ENCODE data around the gene LGALS4. TPM values are rescaled to one million over a fixed set of nuclear protein-coding genes. Genes with fewer than 3 reads are reported as not detected.
"Not testable (repeated sequence)": the region's sequence is repeated elsewhere in the genome, so short reads cannot be mapped to it uniquely, and the experiment has no call there.

The LGALS4 gene
- total RNA-seq, 1 donor from 2014 or later, result 33.4 TPM

DNA sequence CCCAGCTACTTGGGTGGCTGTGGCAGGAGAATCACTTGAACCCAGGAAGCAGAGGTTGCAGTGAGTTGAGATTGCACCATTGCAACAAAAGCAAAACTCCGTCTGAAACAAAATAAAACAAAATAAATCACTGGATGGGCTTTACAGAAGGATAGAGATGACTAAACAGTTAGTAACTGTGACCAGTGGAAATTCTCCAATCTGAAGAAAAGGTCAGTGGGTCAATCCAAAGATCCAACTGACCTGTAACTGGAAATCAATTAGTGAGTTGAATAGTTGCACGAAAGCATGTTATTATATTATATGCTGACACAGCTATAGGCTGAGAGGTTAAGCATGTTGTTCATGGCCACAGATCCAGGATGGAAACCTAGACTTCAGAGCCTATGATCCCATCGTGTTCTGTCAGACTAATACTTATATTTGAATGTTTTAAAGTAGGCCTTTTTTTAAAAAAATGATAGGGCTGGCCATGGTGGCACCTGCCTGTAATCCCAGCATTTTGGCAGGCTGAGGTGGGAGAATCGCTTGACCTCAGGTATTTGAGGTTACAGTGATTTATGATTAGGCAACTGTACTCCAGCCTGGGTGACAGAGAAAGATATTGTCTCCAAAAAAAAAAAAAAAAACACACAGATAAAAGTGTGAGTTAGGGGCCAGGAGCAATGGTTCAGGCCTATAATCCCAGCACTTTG lies 17.4 kb upstream of the LGALS4 start:
- Mint-ChIP-seq H3K27ac (peak overlapping the region; percentile 99), H3K4me3 (peak overlapping the region; percentile 92), H3K4me1 (ENCODE audit: unreplicated experiment) (peaks cover 29% of the 10 kb centered on the region)

GRCh38 chr19:38829203-38829602 lies 16.5 kb upstream of the LGALS4 start:
- H3K9me3 Mint-ChIP-seq; H3K27ac Mint-ChIP-seq; H3K27me3 Mint-ChIP-seq; DNase-seq (ENCODE audit: extremely low spot score, unreplicated experiment); H3K4me3 Mint-ChIP-seq: not testable (repeated sequence)
- peaks cover 36% of the 10 kb centered on the region for H3K36me3 Mint-ChIP-seq
- peaks cover 35% of the 10 kb centered on the region for H3K4me1 Mint-ChIP-seq (ENCODE audit: unreplicated experiment)

More for the DNA sequence above, 17.4 kb upstream of the LGALS4 start:
- Mint-ChIP-seq H3K36me3 (peaks cover 28% of the 10 kb centered on the region), H3K27me3 (no peaks in the 10 kb centered on the region), H3K9me3 (no peaks in the 10 kb centered on the region)
- no peak for DNase-seq (ENCODE audit: extremely low spot score, unreplicated experiment)
- TF ChIP-seq, protein P1, sequence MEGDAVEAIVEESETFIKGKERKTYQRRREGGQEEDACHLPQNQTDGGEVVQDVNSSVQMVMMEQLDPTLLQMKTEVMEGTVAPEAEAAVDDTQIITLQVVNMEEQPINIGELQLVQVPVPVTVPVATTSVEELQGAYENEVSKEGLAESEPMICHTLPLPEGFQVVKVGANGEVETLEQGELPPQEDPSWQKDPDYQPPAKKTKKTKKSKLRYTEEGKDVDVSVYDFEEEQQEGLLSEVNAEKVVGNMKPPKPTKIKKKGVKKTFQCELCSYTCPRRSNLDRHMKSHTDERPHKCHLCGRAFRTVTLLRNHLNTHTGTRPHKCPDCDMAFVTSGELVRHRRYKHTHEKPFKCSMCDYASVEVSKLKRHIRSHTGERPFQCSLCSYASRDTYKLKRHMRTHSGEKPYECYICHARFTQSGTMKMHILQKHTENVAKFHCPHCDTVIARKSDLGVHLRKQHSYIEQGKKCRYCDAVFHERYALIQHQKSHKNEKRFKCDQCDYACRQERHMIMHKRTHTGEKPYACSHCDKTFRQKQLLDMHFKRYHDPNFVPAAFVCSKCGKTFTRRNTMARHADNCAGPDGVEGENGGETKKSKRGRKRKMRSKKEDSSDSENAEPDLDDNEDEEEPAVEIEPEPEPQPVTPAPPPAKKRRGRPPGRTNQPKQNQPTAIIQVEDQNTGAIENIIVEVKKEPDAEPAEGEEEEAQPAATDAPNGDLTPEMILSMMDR (conservative IDR thresholded peaks at IDR 0.05), result no peak

DNA sequence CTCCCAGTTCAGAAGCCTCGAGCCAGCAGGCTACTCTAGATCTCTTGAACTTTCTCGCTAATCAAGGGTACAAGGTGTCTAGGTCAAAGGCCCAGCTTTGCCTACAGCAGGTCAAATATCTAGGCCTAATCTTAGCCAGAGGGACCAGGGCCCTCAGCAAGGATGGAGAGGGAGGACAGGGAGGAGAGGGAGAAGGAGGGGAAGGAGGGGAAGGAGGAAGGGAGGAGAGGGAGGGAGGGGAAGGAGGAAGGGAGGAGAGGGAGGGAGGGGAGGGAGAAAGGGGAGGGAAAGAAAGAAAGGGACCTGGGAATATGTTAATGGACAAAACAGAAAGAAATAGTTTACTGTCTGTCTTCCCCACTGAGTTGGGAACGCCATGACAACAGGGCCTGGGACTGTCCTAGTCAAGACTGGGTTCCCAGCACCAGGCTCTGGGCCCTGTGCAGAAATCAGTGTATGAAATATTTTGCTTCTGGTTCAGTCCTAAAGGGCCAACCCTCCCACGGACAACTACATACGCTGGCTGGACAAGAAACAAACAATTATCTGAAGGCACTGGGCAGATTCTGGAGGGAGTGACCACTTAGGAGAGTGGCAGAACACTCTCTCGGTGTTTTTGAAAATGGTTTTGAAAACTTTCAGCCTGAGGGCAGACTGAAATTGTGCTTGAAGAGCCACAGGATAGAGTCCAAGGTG lies 14.3 kb upstream of the LGALS4 start:
- DNase-seq (ENCODE audit: extremely low spot score, unreplicated experiment), result no peak
- peaks cover 47% of the 10 kb centered on the region for H3K36me3 Mint-ChIP-seq
- TF ChIP-seq, protein P1 (conservative IDR thresholded peaks at IDR 0.05), result no peak
- no peaks in the 10 kb centered on the region for H3K27me3 Mint-ChIP-seq
- peaks cover 3% of the 10 kb centered on the region for H3K9me3 Mint-ChIP-seq
- peak overlapping the region; percentile 36 for H3K27ac Mint-ChIP-seq
- H3K4me3 Mint-ChIP-seq, result no peak overlapping the region
- H3K4me1 Mint-ChIP-seq (ENCODE audit: unreplicated experiment), result peaks cover 27% of the 10 kb centered on the region

DNA sequence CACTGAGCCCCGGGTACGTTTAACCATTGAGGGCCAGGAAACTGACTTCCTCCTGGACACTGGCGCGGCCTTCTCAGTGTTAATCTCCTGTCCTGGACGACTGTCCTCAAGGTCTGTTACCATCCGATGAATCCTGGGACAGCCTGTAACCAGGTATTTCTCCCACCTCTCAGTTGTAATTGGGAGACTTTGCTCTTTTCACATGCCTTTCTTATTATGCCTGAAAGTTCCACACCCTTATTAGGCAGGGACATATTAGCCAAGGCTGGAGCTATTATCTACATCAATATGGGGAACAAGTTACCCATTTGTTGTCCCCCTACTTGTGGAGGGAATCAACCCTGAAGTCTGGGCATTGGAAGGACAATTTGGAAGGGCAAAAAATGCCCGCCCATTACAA lies 13.2 kb upstream of the LGALS4 start:
- H3K27me3 Mint-ChIP-seq; H3K4me3 Mint-ChIP-seq; DNase-seq (ENCODE audit: extremely low spot score, unreplicated experiment); H3K27ac Mint-ChIP-seq; H3K9me3 Mint-ChIP-seq: not testable (repeated sequence)
- peaks cover 39% of the 10 kb centered on the region for H3K36me3 Mint-ChIP-seq
- peaks cover 20% of the 10 kb centered on the region for H3K4me1 Mint-ChIP-seq (ENCODE audit: unreplicated experiment)

GRCh38 chr19:38821230-38821825 lies 8.6 kb upstream of the LGALS4 start:
- H3K4me1 Mint-ChIP-seq (ENCODE audit: unreplicated experiment), result peaks cover 22% of the 10 kb centered on the region
- H3K9me3 Mint-ChIP-seq; H3K27ac Mint-ChIP-seq; DNase-seq (ENCODE audit: extremely low spot score, unreplicated experiment); H3K4me3 Mint-ChIP-seq; H3K27me3 Mint-ChIP-seq: not testable (repeated sequence)
- H3K36me3 Mint-ChIP-seq, result peaks cover 36% of the 10 kb centered on the region

DNA sequence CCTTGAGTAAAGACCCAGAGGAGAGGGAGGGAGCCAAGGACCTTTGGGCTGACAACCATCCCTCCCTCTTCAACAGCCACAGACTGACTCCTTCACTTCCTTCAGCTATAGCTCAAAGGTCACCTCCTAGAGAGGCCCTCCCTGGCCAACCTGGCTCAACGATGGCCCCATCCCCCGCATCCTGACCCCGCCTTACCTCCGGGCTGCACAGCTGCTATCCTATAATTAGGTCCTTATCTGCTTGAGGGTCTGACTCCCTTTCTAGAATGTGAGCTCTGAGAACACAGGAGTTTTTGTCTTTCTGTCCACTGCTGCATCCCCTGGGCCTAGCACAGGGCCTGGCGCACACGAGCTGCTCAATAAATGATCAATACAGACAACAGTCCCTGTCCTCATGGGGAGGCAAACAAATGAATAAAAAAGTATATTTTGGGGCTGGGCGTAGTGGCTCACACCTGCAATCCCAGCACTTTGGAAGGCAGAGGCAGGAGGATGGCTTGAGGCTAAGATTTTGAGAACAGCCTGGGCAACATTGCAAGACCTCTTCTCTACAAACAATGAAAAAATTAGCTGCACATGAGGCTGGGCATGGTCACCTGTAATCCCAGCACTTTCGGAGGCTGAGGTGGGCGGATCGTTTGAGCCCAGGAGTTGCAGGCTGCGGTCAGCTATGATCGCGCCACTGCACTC lies 6.6 kb upstream of the LGALS4 start:
- TF ChIP-seq, protein P1 (conservative IDR thresholded peaks at IDR 0.05), result no peak
- H3K9me3 Mint-ChIP-seq, result peaks cover 3% of the 10 kb centered on the region
- DNase-seq (ENCODE audit: extremely low spot score, unreplicated experiment), result no peak

More for the DNA sequence above, 6.6 kb upstream of the LGALS4 start:
- Mint-ChIP-seq H3K27me3 (no peaks in the 10 kb centered on the region), H3K4me1 (ENCODE audit: unreplicated experiment) (peaks cover 14% of the 10 kb centered on the region), H3K36me3 (peaks cover 32% of the 10 kb centered on the region), H3K27ac (peak overlapping the region; percentile 74), H3K4me3 (peak overlapping the region; percentile 36)

All from type B pancreatic cell (in vitro differentiated cells).